ELF-1 (cell line): ENCODE data around the gene LIMD2.

Experiments
- DNase-seq: peaks from one replicate; pipeline ENCODE4 v3.0.0-alpha.2; 2016; ENCODE audit warnings: low read depth, low spot score

Gene LIMD2

GRCh38 chr17:63681530-63681929 lies 18.4 kb downstream of the LIMD2 start:
- peak; percentile 69 for DNase-seq

GRCh38 chr17:63680700-63681099 lies 19.2 kb downstream of the LIMD2 start:
- no peak for DNase-seq

GRCh38 chr17:63679214-63679613 lies 20.7 kb downstream of the LIMD2 start:
- peak; percentile 42 for DNase-seq

GRCh38 chr17:63676584-63676983 lies 23.3 kb downstream of the LIMD2 start:
- no peak for DNase-seq

- no peak for DNase-seq
Observed at GRCh38 chr17:63675607-63676546, 24.0 kb downstream of the LIMD2 start.

GRCh38 chr17:63675231-63675606 lies 24.7 kb downstream of the LIMD2 start:
- DNase-seq: no peak

GRCh38 chr17:63672856-63673255 lies 27.1 kb downstream of the LIMD2 start:
- DNase-seq: no peak

GRCh38 chr17:63665527-63666214 lies 34.3 kb downstream of the LIMD2 start:
- DNase-seq: no peak

GRCh38 chr17:63659850-63660249 lies 40.1 kb downstream of the LIMD2 start:
- DNase-seq: no peak

GRCh38 chr17:63658366-63658765 lies 41.6 kb downstream of the LIMD2 start:
- no peak for DNase-seq

GRCh38 chr17:63657786-63658185 lies 42.1 kb downstream of the LIMD2 start:
- no peak for DNase-seq

- DNase-seq: no peak
Observed at GRCh38 chr17:63653050-63653449, 46.9 kb downstream of the LIMD2 start.

GRCh38 chr17:63652106-63652505 lies 47.8 kb downstream of the LIMD2 start:
- no peak for DNase-seq

- DNase-seq: no peak
Observed at GRCh38 chr17:63649813-63650212, 50.1 kb downstream of the LIMD2 start.

GRCh38 chr17:63647936-63648335 lies 52.0 kb downstream of the LIMD2 start:
- DNase-seq: peak; percentile 60

GRCh38 chr17:63647065-63647725 lies 52.7 kb downstream of the LIMD2 start:
- peak; percentile 60 for DNase-seq

- DNase-seq: no peak
Observed at GRCh38 chr17:63646488-63646806, 53.5 kb downstream of the LIMD2 start.
